GM10248 (cell line): ENCODE data around the gene GOLGA3.
"Not testable (repeated sequence)": the region's sequence is repeated elsewhere in the genome, so short reads cannot be mapped to it uniquely, and the experiment has no call there.

Experiments used
- CTCF ChIA-PET: fragments of 300-600 bp; sonication (Branson Sonifier 250); formaldehyde crosslinking; extraction: SDS; loops from one replicate; lab custom pipeline; 2021; ENCODE audit warnings: antibody characterized with exemption; lab: Yijun Ruan, JAX
- POLR2A ChIA-PET: fragments of 350-650 bp; sonication (Branson Sonifier 250); formaldehyde crosslinking; extraction: SDS; loops from one replicate; lab custom pipeline; 2020; ENCODE audit warnings: antibody characterized with exemption; lab: Yijun Ruan, JAX
- DNase-seq: peaks from one replicate; pipeline ENCODE4 v3.0.0; 2012; ENCODE audit errors: extremely low spot score
- CTCF ChIP-seq: IDR thresholded peaks from 2 replicates; pipeline ENCODE4 v1.5.1; 2012; ENCODE audit warnings: mild to moderate bottlenecking, low read depth; ENCODE audit errors: extremely low read depth, missing control alignments, control extremely low read depth

Gene GOLGA3

GRCh38 chr12:132872073-132872855, 43.6 kb upstream of the GOLGA3 start:
- POLR2A ChIA-PET, result no interaction called here
- DNase-seq, result no peak
- CTCF ChIA-PET, result no interaction called here
- no peak for TF ChIP-seq CTCF

GRCh38 chr12:132869551-132869950, 40.9 kb upstream of the GOLGA3 start:
- TF ChIP-seq CTCF, result no peak

GRCh38 chr12:132866251-132866828, 37.7 kb upstream of the GOLGA3 start:
- CTCF ChIA-PET, result no interaction called here
- DNase-seq, result no peak
- POLR2A ChIA-PET, result no interaction called here
- no peak for TF ChIP-seq CTCF

More at GRCh38 chr12:132869551-132869950, 40.9 kb upstream of the GOLGA3 start:
- CTCF ChIA-PET, result no interaction called here
- no peak for DNase-seq
- POLR2A ChIA-PET, result no interaction called here

- DNase-seq, result no peak
- CTCF ChIA-PET, result no interaction called here
- POLR2A ChIA-PET, result no interaction called here
- TF ChIP-seq CTCF, result no peak
Measured at GRCh38 chr12:132861558-132861957, 32.9 kb upstream of the GOLGA3 start.

- ChIA-PET POLR2A (no interaction called here), CTCF (no interaction called here)
- no peak for TF ChIP-seq CTCF
- DNase-seq, result no peak
Measured at GRCh38 chr12:132858718-132859266, 30.1 kb upstream of the GOLGA3 start.

GRCh38 chr12:132857019-132857418, 28.4 kb upstream of the GOLGA3 start:
- CTCF ChIA-PET, DNase-seq, POLR2A ChIA-PET: not testable (repeated sequence)

GRCh38 chr12:132856581-132856980, 27.9 kb upstream of the GOLGA3 start:
- no peak for TF ChIP-seq CTCF
- ChIA-PET CTCF (no interaction called here), POLR2A (no interaction called here)
- no peak for DNase-seq

- CTCF ChIA-PET, POLR2A ChIA-PET, DNase-seq: not testable (repeated sequence)
Measured at GRCh38 chr12:132855211-132855610, 26.5 kb upstream of the GOLGA3 start.
